Inflammatory macrophage treated with lipopolysaccharide for 1 hour (primary cell): Measurements from ENCODE around the gene TANC1.

Source experiments
- DNase-seq, 2 donors: peaks; one replicate each; pipeline ENCODE4 v3.0.0-alpha.2; 2020 to 2022

TANC1 gene

GRCh38 chr2:159175927-159176326, 207.5 kb downstream of the TANC1 start:
- DNase-seq = no peak

DNA sequence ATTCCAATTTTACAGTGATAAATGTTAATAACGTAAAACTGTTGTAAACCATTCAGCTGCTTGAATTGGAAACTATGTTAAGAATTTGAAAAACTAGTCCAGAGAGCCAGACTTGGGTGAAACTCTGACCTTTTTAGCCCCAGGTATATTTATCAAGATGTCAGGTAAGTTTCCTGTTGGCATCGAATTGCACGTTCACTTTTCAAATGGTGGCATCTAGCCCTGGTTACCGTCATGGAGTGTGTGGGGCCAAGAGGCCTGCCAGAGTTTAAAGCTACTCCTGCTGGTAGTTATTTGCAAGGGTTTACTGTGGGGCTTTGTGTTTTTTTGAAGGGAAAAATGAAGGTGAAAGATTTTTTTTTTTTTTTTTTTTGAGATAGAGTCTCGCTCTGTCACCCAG, 208.1 kb downstream of the TANC1 start:
- no peak for DNase-seq

DNA sequence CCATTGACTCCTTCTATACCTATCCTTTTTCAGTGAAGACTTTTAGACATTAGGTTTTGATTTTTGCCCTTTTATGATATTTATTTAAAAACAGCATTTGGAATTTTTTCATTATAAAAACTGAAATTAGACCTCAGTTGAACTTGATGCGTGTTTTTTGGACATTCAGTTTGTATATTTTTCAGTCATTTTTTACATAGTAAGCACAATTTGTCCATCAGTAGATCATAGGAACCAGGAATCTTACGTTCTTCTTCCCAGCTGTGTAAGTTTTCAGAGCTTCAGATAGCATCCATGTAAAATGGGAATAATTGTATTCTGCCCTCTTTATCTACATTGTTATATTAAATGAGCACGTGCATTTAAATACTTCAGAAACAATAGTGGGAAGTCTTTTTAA, 208.9 kb downstream of the TANC1 start:
- DNase-seq = no peak

DNA sequence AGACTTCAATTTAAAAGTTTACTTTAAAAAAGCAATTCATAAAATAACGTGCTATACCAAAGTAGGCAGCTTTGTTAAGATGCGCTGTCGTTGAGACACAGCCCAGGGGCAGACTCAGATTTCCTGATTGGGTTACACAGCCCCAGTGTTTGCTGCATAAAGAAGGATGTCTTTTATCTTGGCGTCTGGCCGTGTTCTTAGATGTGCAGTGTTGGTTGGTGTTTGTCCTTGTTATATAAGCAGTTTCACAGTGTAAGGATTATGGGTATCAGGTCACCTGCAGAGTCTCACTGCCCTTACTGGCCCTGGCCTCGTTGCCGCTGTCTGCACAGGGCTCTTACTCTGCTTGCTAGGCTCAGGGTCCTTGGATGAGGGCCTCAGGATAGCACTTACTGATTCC, 209.5 kb downstream of the TANC1 start:
- DNase-seq = no peak

- DNase-seq = no peak
These were observed 210.7 kb downstream of the TANC1 start for GRCh38 chr2:159179096-159179495.

- DNase-seq = no peak
These were observed 211.3 kb downstream of the TANC1 start for GRCh38 chr2:159179696-159180095.

DNA sequence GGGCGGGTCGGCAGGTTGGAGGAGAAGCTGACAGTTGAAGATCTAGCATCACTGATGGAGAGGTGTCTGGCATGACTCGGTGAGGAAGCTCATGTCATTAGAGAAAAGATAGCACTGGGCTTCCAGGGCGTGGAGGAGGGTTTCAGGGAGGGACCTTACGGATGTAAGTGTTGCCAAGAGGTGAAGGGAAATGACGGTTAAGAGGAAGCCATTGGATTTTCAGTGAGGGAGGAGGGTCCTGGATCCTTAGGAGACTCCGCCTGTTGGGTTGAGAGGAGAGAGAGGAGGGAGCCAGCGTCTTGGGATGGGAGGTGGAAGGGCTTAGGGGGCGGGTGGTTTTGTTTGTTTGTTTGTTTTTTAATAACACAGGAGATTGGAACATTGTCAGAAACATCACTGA, 214.9 kb downstream of the TANC1 start:
- no peak for DNase-seq

GRCh38 chr2:159185401-159186130, 217.1 kb downstream of the TANC1 start:
- no peak for DNase-seq

DNA sequence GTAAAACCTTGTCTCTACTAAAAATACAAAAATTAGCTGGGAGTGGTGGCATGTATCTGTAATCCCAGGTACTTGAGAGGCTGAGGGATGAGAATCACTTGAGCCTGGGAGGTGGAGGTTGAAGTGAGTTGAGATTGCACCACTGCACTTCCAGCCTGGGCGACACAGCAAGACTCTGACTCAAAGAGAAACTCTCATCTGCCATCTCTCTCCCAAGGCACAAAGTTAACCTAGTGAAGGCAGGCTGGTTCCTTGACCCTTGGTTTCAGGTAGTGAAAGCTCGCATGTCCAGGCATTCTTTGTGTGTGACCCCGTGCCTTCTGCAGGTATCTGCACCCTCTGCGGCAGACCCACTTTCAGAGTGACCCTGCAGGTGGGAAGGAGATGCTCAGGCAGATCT, 218.0 kb downstream of the TANC1 start:
- DNase-seq = no peak

- no peak for DNase-seq
These were observed 218.7 kb downstream of the TANC1 start for GRCh38 chr2:159187106-159187505.

- no peak for DNase-seq
These were observed 220.0 kb downstream of the TANC1 start for GRCh38 chr2:159188449-159188848.

DNA sequence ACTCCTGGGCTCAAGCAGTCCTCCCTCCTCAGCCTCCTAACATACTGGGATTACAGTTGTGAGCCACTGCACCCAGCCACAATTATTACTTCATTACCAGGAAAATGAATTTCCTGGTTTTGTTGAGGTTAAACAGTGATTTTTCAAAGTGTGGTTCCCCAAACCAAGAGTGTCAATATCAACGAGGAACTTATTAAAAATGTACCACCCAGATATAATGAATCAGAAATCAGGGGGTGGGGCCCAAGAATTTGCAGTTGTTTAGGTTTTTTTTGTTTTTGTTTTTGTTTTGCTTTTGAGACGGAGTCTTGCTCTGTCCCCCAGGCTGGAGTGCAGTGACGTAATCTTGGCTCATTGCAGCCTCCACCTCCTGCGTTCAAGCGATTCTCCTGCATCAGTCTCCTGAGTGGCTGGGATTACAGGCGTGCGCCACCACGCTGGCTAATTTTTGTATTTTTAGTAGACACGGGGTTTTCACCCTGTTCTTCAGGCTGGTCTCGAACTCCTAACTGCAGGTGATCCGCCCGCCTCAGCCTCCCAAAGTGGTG, 224.0 kb downstream of the TANC1 start:
- DNase-seq = peak; percentile 42 to 45

DNA sequence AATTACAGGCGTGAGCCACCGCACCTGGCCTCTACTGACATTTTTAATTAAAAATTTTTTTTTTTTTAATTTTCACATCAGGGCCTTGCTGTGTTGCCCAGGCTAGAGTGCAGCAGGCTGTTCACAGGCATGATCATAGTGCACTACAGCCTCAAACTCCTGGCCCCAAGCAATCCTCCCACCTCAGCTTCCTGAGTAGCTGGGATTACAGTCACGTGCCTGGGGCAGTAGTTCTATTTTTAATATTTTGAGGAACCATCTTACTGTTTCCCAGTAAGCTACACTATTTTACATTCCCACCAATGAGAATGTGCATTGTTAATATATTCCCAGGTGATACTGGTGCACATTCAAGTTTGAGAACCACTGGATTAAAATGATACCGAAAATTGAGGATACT, 225.4 kb downstream of the TANC1 start:
- DNase-seq = peak in 1 of 2 donors; percentile 33

GRCh38 chr2:159194241-159194640, 225.8 kb downstream of the TANC1 start:
- DNase-seq = no peak

- DNase-seq = no peak
These were observed 227.3 kb downstream of the TANC1 start for GRCh38 chr2:159195697-159196096.

- DNase-seq = no peak
These were observed 228.0 kb downstream of the TANC1 start for GRCh38 chr2:159196393-159196925.

- no peak for DNase-seq
These were observed 230.8 kb downstream of the TANC1 start for GRCh38 chr2:159199236-159199635.

GRCh38 chr2:159199761-159200465, 231.5 kb downstream of the TANC1 start:
- DNase-seq = no peak

DNA sequence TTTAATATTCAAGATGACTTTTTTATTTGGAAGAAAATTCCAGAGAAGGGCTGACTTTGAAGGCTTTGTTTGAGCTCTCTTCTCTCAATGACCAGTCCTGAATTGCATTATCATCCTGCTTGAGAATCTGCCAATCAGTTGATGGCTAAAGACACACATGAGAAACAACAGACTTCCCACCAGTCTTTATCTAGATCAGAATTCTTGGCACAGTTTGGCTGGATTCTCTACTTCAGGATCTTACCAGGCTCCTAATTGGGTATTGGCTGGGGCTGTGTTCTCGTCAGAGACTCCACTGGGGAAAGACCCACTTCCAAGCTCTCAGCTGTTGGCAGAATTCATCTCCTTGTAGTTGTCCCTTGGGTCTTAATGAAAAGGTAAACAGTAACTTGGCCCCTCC, 232.1 kb downstream of the TANC1 start:
- DNase-seq = no peak

GRCh38 chr2:159201360-159202063, 233.1 kb downstream of the TANC1 start:
- no peak for DNase-seq

- DNase-seq = no peak
These were observed 234.2 kb downstream of the TANC1 start for GRCh38 chr2:159202568-159203071.

GRCh38 chr2:159204381-159205144, 236.1 kb downstream of the TANC1 start:
- DNase-seq = no peak
